ENCODE results near the gene PLB1.

PLB1 gene

DNA sequence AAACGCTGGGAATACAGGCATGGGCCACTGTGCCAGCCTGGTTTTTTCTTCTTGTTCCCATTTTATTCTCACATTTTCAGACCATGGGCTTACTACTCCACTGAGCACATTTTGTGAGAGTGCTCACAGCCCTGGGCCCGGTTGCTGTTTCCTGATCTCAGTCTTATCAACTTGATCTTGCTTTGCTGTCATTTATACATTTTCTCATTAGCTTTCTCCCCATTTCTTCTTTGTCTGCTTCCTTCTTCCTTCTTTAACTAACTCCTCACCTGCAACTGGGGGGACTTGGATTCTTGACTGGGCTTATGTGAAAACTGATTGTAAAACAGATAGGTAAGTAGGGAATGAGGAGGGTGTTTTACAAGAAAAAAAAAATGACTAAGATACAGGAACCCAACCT is 117.3 kb downstream of the PLB1 start:
- DNase-seq (ENCODE audit: insufficient read length) (no peak), FAIRE-seq (no peak)
- TF ChIP-seq POLR2AphosphoS5 (IDR thresholded peaks at IDR 0.05; ENCODE audit: low read depth, low read length) (no peak), POLR2A (IDR thresholded peaks at IDR 0.05; ENCODE audit: low read depth, low read length) (no peak), TAF1 (IDR thresholded peaks at IDR 0.05; ENCODE audit: borderline replicate concordance, low read depth, low read length) (no peak)

DNA sequence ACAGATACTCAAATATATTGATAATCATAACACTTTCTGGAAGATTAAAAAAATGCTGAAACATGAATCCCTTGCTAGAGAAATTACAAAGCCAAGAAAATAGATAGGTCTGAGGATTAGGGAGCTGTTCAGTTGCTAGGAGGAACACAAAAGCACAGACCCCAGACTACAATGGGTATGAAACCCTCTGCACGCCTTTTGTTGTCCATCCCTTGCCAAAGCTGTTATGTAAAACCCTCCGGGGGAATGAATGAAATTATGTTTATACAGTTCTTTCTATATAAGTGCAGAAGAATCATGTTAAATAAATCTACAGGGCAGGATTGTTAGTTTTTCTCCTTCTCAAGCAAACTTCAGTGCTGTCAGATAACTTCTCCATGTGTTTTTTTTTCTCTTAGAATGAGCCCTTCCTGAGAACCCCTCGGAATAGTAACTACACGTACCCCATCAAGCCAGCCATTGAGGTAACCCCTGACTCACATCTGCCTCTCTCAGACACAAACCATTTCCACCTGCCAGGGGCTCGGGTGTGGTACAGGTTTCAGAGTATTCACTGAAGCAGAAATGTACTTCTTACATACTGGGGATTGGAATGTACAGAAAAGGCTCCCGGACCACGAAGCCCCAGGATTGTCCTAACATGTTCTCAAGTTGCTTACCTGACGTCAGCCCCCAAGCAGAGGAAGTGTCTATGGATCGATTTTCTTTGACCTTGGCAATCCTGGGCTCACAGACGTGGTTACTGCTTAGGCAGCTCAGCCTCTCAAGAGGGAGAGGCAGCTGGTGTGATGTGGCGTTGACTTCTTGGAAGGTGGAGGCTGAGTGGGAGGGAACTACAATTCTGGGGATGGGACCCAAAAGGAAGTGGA is 118.0 kb downstream of the PLB1 start:
- TF ChIP-seq POLR2A (IDR thresholded peaks at IDR 0.05; ENCODE audit: low read depth, low read length) (no peak), POLR2AphosphoS5 (IDR thresholded peaks at IDR 0.05; ENCODE audit: low read depth, low read length) (no peak), TAF1 (IDR thresholded peaks at IDR 0.05; ENCODE audit: borderline replicate concordance, low read depth, low read length) (no peak)
- peak; percentile 57 for FAIRE-seq
- DNase-seq (ENCODE audit: insufficient read length): no peak

DNA sequence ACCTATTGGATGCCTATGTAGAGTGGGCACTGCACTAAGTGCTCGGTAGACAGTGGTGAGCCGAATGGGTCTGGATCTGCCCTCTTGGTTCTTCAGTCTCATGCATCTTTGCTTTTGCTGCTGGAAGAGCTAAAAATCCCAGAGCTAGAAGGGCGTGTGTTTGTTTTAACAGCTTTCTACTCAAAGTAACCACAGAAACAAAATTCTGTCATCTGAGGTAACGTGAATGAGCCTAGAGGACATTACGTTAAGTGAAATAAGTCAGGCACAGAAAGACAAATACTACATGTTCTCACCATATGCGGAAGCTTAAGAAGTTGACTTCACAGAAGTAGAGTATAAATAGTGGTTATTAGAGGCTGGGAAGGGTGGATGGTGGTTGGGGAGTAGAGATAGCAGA is 119.8 kb downstream of the PLB1 start:
- FAIRE-seq (no peak), DNase-seq (ENCODE audit: insufficient read length) (no peak)
- TF ChIP-seq POLR2AphosphoS5 (IDR thresholded peaks at IDR 0.05; ENCODE audit: low read depth, low read length) (no peak), POLR2A (IDR thresholded peaks at IDR 0.05; ENCODE audit: low read depth, low read length) (no peak), TAF1 (IDR thresholded peaks at IDR 0.05; ENCODE audit: borderline replicate concordance, low read depth, low read length) (no peak)

DNA sequence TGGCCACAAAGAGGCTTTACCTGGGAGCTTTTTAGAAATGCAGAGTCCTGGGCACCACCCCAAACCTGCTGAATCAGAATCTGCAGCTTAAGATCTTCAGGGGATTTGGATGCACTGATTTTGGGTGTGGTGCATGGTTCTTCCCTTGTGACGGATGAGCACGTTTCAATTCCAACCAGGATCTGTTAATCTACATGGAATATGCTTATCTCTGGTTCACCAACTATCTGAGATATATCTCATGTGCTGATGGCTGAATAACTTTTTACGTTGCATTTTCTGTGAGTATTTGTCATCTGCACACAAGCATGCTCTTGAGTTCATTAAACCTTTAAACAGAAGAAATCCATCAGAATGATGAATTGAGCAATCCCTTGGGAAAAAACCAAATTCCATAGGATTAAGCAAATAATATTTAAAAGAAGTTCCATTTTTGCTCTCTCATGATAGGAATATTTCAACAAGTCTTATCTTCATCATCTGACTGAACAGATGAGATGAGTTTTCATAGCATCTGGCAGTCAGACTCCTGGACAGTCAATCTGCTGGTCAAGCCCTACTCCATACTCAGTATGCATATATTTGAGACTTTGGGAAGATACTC is 120.6 kb downstream of the PLB1 start:
- FAIRE-seq: no peak
- TF ChIP-seq POLR2AphosphoS5 (IDR thresholded peaks at IDR 0.05; ENCODE audit: low read depth, low read length) (no peak), TAF1 (IDR thresholded peaks at IDR 0.05; ENCODE audit: borderline replicate concordance, low read depth, low read length) (no peak)
- DNase-seq (ENCODE audit: insufficient read length): no peak

DNA sequence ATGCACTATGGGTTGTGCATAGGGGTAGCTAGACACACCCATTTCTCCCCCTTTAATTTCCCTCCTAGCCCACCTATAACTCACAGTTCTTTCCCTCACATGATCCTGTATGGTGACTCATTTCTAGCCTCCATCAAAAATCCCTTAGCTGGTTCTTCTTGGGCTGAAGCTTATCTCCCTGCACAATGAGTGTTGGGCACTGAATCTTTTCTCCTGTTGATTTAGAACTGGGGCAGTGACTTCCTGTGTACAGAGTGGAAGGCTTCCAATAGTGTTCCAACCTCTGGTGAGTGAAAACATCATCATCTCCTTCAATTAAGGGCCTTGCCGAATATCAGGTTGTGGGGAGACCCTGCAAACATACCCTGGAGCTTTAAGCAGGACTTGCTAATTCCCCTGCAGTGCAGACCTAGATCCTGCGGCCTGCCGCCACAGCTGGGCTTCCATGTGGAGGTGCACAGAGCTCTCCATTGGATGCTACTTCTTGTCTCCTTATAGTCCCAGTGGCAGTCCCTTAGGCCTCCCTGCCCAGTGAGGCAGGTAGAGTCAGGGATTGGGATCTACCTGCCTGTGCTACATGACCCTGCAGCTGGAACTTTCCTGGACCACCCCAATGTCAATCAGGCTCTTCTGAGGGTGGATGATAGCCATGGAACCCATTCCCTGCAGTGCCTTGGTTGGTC is 121.8 kb downstream of the PLB1 start:
- FAIRE-seq (no peak), DNase-seq (ENCODE audit: insufficient read length) (no peak)
- no peak for TF ChIP-seq TAF1 (IDR thresholded peaks at IDR 0.05; ENCODE audit: borderline replicate concordance, low read depth, low read length)
- TF ChIP-seq POLR2A (IDR thresholded peaks at IDR 0.05; ENCODE audit: low read depth, low read length): no peak
- no peak for TF ChIP-seq POLR2AphosphoS5 (IDR thresholded peaks at IDR 0.05; ENCODE audit: low read depth, low read length)

DNA sequence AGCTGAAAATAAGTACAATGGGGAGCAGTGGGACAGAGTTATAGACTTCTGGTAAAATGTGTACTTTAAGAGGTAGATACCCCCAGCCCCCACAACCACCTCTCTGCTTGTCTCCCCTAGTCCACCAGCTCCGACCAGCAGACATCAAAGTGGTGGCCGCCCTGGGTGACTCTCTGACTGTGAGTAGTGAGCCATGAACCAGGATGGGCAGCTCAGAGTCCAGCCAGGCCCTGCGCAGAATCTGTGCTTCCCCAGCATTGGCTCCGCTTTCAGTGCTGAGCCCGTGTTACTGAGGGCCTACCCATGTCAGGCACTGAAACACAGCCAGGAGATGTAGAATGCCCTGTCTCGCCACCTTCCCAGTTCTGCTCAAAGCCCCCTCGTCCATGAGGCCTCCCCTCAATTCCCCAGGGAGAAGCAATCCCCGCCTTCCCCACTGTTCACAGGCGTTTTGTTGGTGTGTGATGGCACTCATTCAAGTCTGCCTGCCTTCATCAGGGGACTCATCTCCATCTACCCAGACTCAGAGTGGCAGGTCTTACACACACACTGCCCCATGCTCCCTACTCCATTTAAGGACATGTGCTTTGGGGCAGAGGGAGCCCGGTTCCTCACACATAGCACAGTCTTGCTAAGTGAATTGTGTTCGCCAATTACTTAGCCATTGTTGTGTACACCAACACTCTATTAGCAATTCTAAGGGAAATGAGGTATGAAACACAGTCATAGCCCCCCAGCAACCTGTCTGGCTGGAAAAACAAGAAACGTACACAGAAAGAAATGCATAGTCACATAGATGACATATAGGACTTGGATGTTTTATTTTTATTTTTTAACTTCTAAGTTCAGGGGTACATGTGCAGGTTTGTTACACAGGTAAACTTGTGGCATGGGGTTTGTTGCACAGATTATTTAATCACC is 122.6 kb downstream of the PLB1 start:
- DNase-seq (ENCODE audit: insufficient read length): no peak
- no peak for FAIRE-seq
- no peak for TF ChIP-seq POLR2AphosphoS5 (IDR thresholded peaks at IDR 0.05; ENCODE audit: low read depth, low read length)
- no peak for TF ChIP-seq POLR2A (IDR thresholded peaks at IDR 0.05; ENCODE audit: low read depth, low read length)
- no peak for TF ChIP-seq TAF1 (IDR thresholded peaks at IDR 0.05; ENCODE audit: borderline replicate concordance, low read depth, low read length)

DNA sequence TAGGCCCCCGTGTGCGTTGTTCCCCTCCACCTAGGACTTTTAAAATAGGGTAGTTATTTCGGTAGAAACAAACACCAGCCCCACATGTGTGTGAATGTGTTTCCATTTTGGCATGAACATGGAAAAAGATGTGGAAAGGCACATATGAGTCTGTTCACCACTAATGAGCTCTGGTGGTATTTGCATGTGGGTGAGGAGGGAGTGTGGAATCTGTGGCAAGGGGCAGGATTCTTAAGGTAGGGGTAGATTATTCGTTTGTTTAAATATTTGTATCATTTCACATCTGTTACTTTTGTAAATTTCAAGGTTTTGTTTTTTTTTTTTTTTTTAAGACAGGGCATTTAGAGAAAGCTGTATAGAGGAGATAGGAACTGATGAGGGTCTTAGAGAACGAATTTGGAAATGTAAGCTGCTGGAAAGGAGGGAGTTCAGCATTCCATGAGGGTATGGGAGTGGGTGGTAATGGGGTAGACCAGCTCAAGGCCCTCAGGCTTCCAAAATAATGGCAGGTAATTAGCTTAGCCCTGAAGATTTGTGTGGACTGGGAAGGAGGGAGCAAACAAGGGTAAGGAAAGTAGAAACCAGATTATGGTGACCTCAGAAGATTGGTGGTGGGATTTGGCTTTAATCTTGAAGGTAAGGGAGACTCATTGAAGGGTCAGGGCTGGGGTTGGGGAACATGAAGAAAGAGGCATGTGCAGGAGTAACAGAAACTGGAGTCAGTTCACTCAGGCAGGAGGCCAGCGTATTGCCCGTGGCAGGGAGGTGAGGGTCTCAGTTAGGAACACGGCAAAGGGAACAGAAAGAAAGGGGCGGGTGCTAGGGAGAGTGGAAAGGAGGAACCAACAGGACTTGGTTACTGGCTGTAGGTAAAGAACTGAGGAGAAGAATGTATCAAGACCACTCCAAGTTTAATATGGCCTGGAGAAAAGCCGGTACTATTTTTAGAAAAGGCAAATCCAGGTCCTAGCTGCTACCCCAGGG is 123.6 kb downstream of the PLB1 start:
- FAIRE-seq (no peak), DNase-seq (ENCODE audit: insufficient read length) (no peak)
- TF ChIP-seq POLR2AphosphoS5 (IDR thresholded peaks at IDR 0.05; ENCODE audit: low read depth, low read length) (no peak), TAF1 (IDR thresholded peaks at IDR 0.05; ENCODE audit: borderline replicate concordance, low read depth, low read length) (no peak), POLR2A (IDR thresholded peaks at IDR 0.05; ENCODE audit: low read depth, low read length) (no peak)

DNA sequence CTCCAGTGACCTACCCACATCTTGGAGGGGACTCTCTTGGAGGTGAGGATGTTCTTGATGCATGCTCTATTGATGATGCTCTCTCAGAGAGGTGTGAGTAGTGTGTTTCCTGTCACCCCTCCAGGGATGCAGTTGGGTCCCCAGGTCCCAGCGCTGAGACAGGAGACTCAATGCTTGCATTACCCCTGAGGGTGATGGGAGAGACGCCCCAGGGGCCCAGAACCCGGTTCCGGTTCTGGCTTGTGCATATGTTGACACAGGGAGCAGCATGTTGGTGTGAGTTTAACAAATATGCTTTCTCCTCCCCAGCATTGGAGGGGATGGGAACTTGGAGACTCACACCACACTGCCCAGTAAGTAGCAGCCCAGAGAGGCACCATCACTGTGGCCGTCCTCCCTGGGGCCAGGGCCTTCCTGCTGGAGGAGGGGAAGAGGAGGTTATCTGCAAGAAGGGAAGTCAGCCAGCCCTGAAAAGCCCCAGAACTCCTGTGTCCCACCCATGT is 124.5 kb downstream of the PLB1 start:
- no peak for FAIRE-seq
- TF ChIP-seq POLR2A (IDR thresholded peaks at IDR 0.05; ENCODE audit: low read depth, low read length): no peak
- no peak for TF ChIP-seq POLR2AphosphoS5 (IDR thresholded peaks at IDR 0.05; ENCODE audit: low read depth, low read length)
- TF ChIP-seq TAF1 (IDR thresholded peaks at IDR 0.05; ENCODE audit: borderline replicate concordance, low read depth, low read length): no peak
- DNase-seq (ENCODE audit: insufficient read length): no peak

DNA sequence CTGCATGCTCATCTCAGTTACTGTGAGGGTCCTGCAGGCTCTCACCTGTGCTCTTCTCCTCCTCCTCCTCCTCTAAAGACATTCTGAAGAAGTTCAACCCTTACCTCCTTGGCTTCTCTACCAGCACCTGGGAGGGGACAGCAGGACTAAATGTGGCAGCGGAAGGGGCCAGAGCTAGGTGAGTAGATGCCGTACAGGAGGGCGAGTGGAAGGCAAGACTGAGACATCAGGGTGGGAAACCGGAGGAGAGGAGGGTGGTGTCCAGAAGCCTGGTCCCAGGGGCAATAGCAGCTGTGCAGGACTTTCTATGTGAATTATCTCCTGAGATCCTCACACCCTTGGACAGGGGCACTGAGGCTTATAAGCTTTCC is 124.9 kb downstream of the PLB1 start:
- no peak for DNase-seq (ENCODE audit: insufficient read length)
- TF ChIP-seq TAF1 (IDR thresholded peaks at IDR 0.05; ENCODE audit: borderline replicate concordance, low read depth, low read length): no peak
- TF ChIP-seq POLR2A (IDR thresholded peaks at IDR 0.05; ENCODE audit: low read depth, low read length): no peak
- TF ChIP-seq POLR2AphosphoS5 (IDR thresholded peaks at IDR 0.05; ENCODE audit: low read depth, low read length): no peak
- no peak for FAIRE-seq

All from GM12892 (cell line).